IPS-18a (cell line): ENCODE measurements around the gene DIO1.
"Not testable (repeated sequence)": the region's sequence is repeated elsewhere in the genome, so short reads cannot be mapped to it uniquely, and the experiment has no call there.

Experiments
- H3K27ac ChIP-seq: one replicate; pipeline ENCODE4 v1.5.1; 2013; ENCODE audit warnings: low read length
- H3K27me3 ChIP-seq: one replicate; pipeline ENCODE4 v1.6.1; 2013; ENCODE audit warnings: mild to moderate bottlenecking, low read length; ENCODE audit not compliant: control insufficient read depth, insufficient read depth
- H3K36me3 ChIP-seq: one replicate; pipeline ENCODE4 v1.6.1; 2013; ENCODE audit warnings: low read depth, low read length; ENCODE audit not compliant: control insufficient read depth
- H3K4me1 ChIP-seq: one replicate; pipeline ENCODE4 v1.6.1; 2013; ENCODE audit warnings: low read depth, low read length; ENCODE audit not compliant: control insufficient read depth
- H3K4me3 ChIP-seq: one replicate; pipeline ENCODE4 v1.5.1; 2013; ENCODE audit warnings: low read length
- H3K9ac ChIP-seq: one replicate; pipeline ENCODE4 v1.6.1; 2013; ENCODE audit warnings: mild to moderate bottlenecking, low read length, moderate library complexity
- H3K9me3 ChIP-seq: one replicate; pipeline ENCODE4 v1.6.1; 2013; ENCODE audit warnings: low read depth, low read length; ENCODE audit not compliant: control insufficient read depth

The DIO1 gene

GRCh38 chr1:53878492-53879105 is 15.4 kb upstream of the DIO1 start:
- no peaks in the 10 kb centered on the region for H3K4me1 ChIP-seq
- H3K9ac ChIP-seq: no peak overlapping the region
- no peaks in the 10 kb centered on the region for H3K27me3 ChIP-seq
- no peaks in the 10 kb centered on the region for H3K9me3 ChIP-seq
- no peak overlapping the region for H3K4me3 ChIP-seq
- H3K36me3 ChIP-seq: peaks cover 18% of the 10 kb centered on the region
- H3K27ac ChIP-seq: no peak overlapping the region

GRCh38 chr1:53881853-53882252 is 12.1 kb upstream of the DIO1 start:
- not testable (repeated sequence) for H3K27ac ChIP-seq, H3K4me1 ChIP-seq, H3K4me3 ChIP-seq, H3K9ac ChIP-seq, H3K27me3 ChIP-seq, H3K9me3 ChIP-seq
- H3K36me3 ChIP-seq: peaks cover 12% of the 10 kb centered on the region

- H3K27ac ChIP-seq, H3K4me3 ChIP-seq, H3K9ac ChIP-seq, H3K4me1 ChIP-seq, H3K27me3 ChIP-seq, H3K36me3 ChIP-seq, H3K9me3 ChIP-seq: not testable (repeated sequence)
These were observed 10.4 kb upstream of the DIO1 start for GRCh38 chr1:53883600-53883999.

- Histone ChIP-seq H3K4me1 (peaks cover 3% of the 10 kb centered on the region), H3K36me3 (peaks cover 2% of the 10 kb centered on the region), H3K27ac (no peak overlapping the region), H3K9ac (no peak overlapping the region), H3K27me3 (no peaks in the 10 kb centered on the region), H3K9me3 (no peaks in the 10 kb centered on the region), H3K4me3 (peak overlapping the region; percentile 88)
These were observed 5.3 kb upstream of the DIO1 start for GRCh38 chr1:53888681-53889080.

GRCh38 chr1:53889304-53890298 is 4.4 kb upstream of the DIO1 start, which contains the start of gene YIPF1:
Gene YIPF1, minus strand, starts transcription at chr1:53889797. Its CDS starts 860 bp downstream, at chr1:53888937.
- Histone ChIP-seq H3K36me3 (peaks cover 2% of the 10 kb centered on the region), H3K9ac (peak within 1 kb of the TSS; percentile 56), H3K27ac (no peak within 1 kb of the TSS), H3K9me3 (no peaks in the 10 kb centered on the region), H3K4me3 (peak within 1 kb of the TSS; percentile 88), H3K27me3 (no peaks in the 10 kb centered on the region), H3K4me1 (peaks cover 3% of the 10 kb centered on the region)

- H3K27me3 ChIP-seq: no peaks in the 10 kb centered on the region
- H3K9ac ChIP-seq: no peak overlapping the region
- no peak overlapping the region for H3K27ac ChIP-seq
- peaks cover 3% of the 10 kb centered on the region for H3K4me1 ChIP-seq
- peaks cover 2% of the 10 kb centered on the region for H3K36me3 ChIP-seq
- no peak overlapping the region for H3K4me3 ChIP-seq
- no peaks in the 10 kb centered on the region for H3K9me3 ChIP-seq
These were observed 3.5 kb upstream of the DIO1 start for GRCh38 chr1:53890522-53890941.

- Histone ChIP-seq H3K9ac (no peak overlapping the region), H3K4me3 (no peak overlapping the region), H3K9me3 (no peaks in the 10 kb centered on the region), H3K4me1 (peaks cover 3% of the 10 kb centered on the region), H3K36me3 (peaks cover 2% of the 10 kb centered on the region), H3K27ac (no peak overlapping the region), H3K27me3 (no peaks in the 10 kb centered on the region)
These were observed 3.0 kb upstream of the DIO1 start for GRCh38 chr1:53891018-53891417.

GRCh38 chr1:53891678-53892077 is 2.3 kb upstream of the DIO1 start:
- Histone ChIP-seq H3K27ac (no peak overlapping the region), H3K4me1 (peaks cover 3% of the 10 kb centered on the region), H3K27me3 (no peaks in the 10 kb centered on the region), H3K9ac (no peak overlapping the region), H3K36me3 (peaks cover 2% of the 10 kb centered on the region), H3K4me3 (no peak overlapping the region), H3K9me3 (no peaks in the 10 kb centered on the region)

- Histone ChIP-seq H3K27ac (no peak overlapping the region), H3K4me3 (no peak overlapping the region), H3K36me3 (no peaks in the 10 kb centered on the region), H3K27me3 (no peaks in the 10 kb centered on the region), H3K9ac (no peak overlapping the region), H3K9me3 (no peaks in the 10 kb centered on the region), H3K4me1 (peaks cover 3% of the 10 kb centered on the region)
These were observed 1.1 kb upstream of the DIO1 start for GRCh38 chr1:53892911-53893310.

- Histone ChIP-seq H3K27me3 (no peaks in the 10 kb centered on the region), H3K27ac (no peak overlapping the region), H3K9ac (no peak overlapping the region), H3K36me3 (no peaks in the 10 kb centered on the region), H3K9me3 (no peaks in the 10 kb centered on the region), H3K4me1 (peaks cover 3% of the 10 kb centered on the region), H3K4me3 (no peak overlapping the region)
These were observed 657 bp downstream of the DIO1 start for GRCh38 chr1:53894644-53895043.

- Histone ChIP-seq H3K36me3 (no peaks in the 10 kb centered on the region), H3K27me3 (no peaks in the 10 kb centered on the region), H3K4me3 (no peak overlapping the region), H3K27ac (no peak overlapping the region), H3K4me1 (no peaks in the 10 kb centered on the region), H3K9me3 (no peaks in the 10 kb centered on the region), H3K9ac (no peak overlapping the region)
These were observed 1.4 kb downstream of the DIO1 start for GRCh38 chr1:53895421-53895820.
